PFSK-1 (cell line): ENCODE measurements around the gene KLF7.

Experiments used
- FOXP2 ChIP-seq: optimal IDR thresholded peaks from 2 replicates; pipeline ENCODE3; 2011; ENCODE audit warnings: borderline replicate concordance, control low read depth, inconsistent platforms; ENCODE audit not compliant: insufficient read depth; ENCODE audit errors: extremely low read length, extremely low read depth
- POLR2AphosphoS5 ChIP-seq: IDR thresholded peaks from 2 replicates; pipeline ENCODE4 v1.6.1; 2012; ENCODE audit warnings: low read depth, mild to moderate bottlenecking, control low read depth, low read length, moderate library complexity
- SIN3A ChIP-seq: IDR thresholded peaks from 2 replicates; pipeline ENCODE4 v1.6.1; 2012; ENCODE audit warnings: mild to moderate bottlenecking, low read length, moderate library complexity, borderline replicate concordance; ENCODE audit not compliant: insufficient read depth
- TAF1 ChIP-seq: IDR thresholded peaks from 2 replicates; pipeline ENCODE4 v1.6.1; 2012; ENCODE audit warnings: low read length, control low read depth, borderline replicate concordance; ENCODE audit not compliant: insufficient read depth
- TF ChIP-seq, protein P1 (sequence below), 2 experiments: IDR thresholded peaks; 2 replicates each; pipeline versions ENCODE4 v1.6.1 to v1.8.0; 2011 to 2012; ENCODE audit warnings: low read depth in 2 of 2, low read length in 2 of 2, control low read depth in 1 of 2, inconsistent platforms in 1 of 2, mild to moderate bottlenecking in 1 of 2, moderate library complexity in 1 of 2; ENCODE audit not compliant: insufficient read depth in 1 of 2

- TF ChIP-seq SIN3A = no peak
- TF ChIP-seq POLR2AphosphoS5 = no peak
- no peak for TF ChIP-seq TAF1
- TF ChIP-seq, protein P1, sequence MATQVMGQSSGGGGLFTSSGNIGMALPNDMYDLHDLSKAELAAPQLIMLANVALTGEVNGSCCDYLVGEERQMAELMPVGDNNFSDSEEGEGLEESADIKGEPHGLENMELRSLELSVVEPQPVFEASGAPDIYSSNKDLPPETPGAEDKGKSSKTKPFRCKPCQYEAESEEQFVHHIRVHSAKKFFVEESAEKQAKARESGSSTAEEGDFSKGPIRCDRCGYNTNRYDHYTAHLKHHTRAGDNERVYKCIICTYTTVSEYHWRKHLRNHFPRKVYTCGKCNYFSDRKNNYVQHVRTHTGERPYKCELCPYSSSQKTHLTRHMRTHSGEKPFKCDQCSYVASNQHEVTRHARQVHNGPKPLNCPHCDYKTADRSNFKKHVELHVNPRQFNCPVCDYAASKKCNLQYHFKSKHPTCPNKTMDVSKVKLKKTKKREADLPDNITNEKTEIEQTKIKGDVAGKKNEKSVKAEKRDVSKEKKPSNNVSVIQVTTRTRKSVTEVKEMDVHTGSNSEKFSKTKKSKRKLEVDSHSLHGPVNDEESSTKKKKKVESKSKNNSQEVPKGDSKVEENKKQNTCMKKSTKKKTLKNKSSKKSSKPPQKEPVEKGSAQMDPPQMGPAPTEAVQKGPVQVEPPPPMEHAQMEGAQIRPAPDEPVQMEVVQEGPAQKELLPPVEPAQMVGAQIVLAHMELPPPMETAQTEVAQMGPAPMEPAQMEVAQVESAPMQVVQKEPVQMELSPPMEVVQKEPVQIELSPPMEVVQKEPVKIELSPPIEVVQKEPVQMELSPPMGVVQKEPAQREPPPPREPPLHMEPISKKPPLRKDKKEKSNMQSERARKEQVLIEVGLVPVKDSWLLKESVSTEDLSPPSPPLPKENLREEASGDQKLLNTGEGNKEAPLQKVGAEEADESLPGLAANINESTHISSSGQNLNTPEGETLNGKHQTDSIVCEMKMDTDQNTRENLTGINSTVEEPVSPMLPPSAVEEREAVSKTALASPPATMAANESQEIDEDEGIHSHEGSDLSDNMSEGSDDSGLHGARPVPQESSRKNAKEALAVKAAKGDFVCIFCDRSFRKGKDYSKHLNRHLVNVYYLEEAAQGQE (IDR thresholded peaks at IDR 0.05; ENCODE audit: insufficient read depth in 1 of 2, low read depth in 2 of 2, low read length in 2 of 2) = no peak
- no peak for TF ChIP-seq FOXP2
These were observed 78.5 kb downstream of the KLF7 start for GRCh38 chr2:207087046-207087902.
